Upper lobe of left lung (tissue), 6 donors: ENCODE data around the gene TTC28. TPM values are rescaled to one million over a fixed set of nuclear protein-coding genes. Genes with fewer than 3 reads are reported as not detected.

ENCODE experiments used
- ATAC-seq, 2 donors: fragments of 200-7000 bp; cut with Tn5 transposase; one replicate each; pipeline ENCODE4 v1.9.1; 2022; ENCODE audit warnings: mild to moderate bottlenecking in 2 of 2, moderate library complexity in 2 of 2; ENCODE audit not compliant: low FRiP score in 2 of 2
- DNase-seq, 2 donors: peaks; one replicate each; pipeline ENCODE4 v3.0.0-alpha.2; 2019 to 2020
- H3K27ac ChIP-seq, 4 donors: fragments of 200-600 bp; sonication (generic); one replicate each; pipeline ENCODE4 v1.5.1; 2016 to 2019
- H3K27me3 ChIP-seq, 4 donors: fragments of 200-600 bp; sonication (generic); one replicate each; pipeline ENCODE4 v1.5.1; 2017 to 2019
- H3K36me3 ChIP-seq, 4 donors: fragments of 200-600 bp; sonication (generic); one replicate each; pipeline ENCODE4 v1.5.1; 2016 to 2019
- H3K4me1 ChIP-seq, 4 donors: fragments of 200-600 bp; sonication (generic); one replicate each; pipeline ENCODE4 v1.5.1; 2018 to 2019
- H3K4me3 ChIP-seq, 4 donors: fragments of 200-600 bp; sonication (generic); one replicate each; pipeline ENCODE4 v1.5.1; 2017 to 2019; ENCODE audit warnings: mild to moderate bottlenecking in 2 of 4, moderate library complexity in 1 of 4
- H3K9me3 ChIP-seq, 4 donors: fragments of 200-600 bp; sonication (generic); one replicate each; pipeline ENCODE4 v1.5.1; 2018 to 2019
- CTCF ChIP-seq, 6 experiments: fragments of 450-650 bp in 4 of 6; fragments of 200-600 bp in 2 of 6; sonication (generic) in 2 of 6; IDR thresholded peaks; one replicate each; pipeline ENCODE4 v1.5.1; 2016 to 2019; ENCODE audit warnings: antibody characterized with exemption in 6 of 6
- EP300 ChIP-seq, 4 donors: sonication (generic); formaldehyde crosslinking; IDR thresholded peaks; one replicate each; pipeline ENCODE4 v1.5.1; 2017; ENCODE audit warnings: antibody characterized with exemption in 4 of 4, control low read depth in 2 of 4
- POLR2A ChIP-seq, 4 donors: fragments of 450-650 bp; IDR thresholded peaks; one replicate each; pipeline ENCODE4 v1.5.1; 2016 to 2017; ENCODE audit warnings: antibody characterized with exemption in 4 of 4, mild to moderate bottlenecking in 2 of 4
- POLR2AphosphoS5 ChIP-seq, 2 donors: sonication (generic); formaldehyde crosslinking; IDR thresholded peaks; one replicate each; pipeline ENCODE4 v1.5.1; 2017; ENCODE audit warnings: antibody characterized with exemption in 2 of 2
- WGBS, 2 donors: methylation state at CpG; one replicate each; pipeline ENCODE4 v1.1.5; 2017 to 2018; 5-methylcytosine and 5-hydroxymethylcytosine counted together
- total RNA-seq, 6 donors: library from RNA; depleted of rRNA in 4 of 6; stranded (reverse); fragments of >200 nt in 4 of 6; gene quantifications; one replicate each; pipeline versions ENCODE4 v1.1.0 to v1.2.1, GENCODE V29; 2016 to 2021
- donor health status: DM: no; HTN: no; CAD: no; lungs with moderate emphysema.
- donor health status: DM: no; HTN: yes; CAD: no; lungs with severe emphysema.

TTC28 gene
- total RNA-seq, 6 donors from 2014 or later: 30.1 to 69.4 (median 41.4) TPM

- H3K4me1 ChIP-seq: peaks cover 0 to 7% (median 0%) of the 10 kb centered on the region in 4 donors
- peaks cover 0 to 36% (median 2%) of the 10 kb centered on the region in 4 donors for H3K36me3 ChIP-seq
- no peak for TF ChIP-seq POLR2A (IDR thresholded peaks at IDR 0.05)
- TF ChIP-seq EP300 (IDR thresholded peaks at IDR 0.05): no peak
- TF ChIP-seq POLR2AphosphoS5 (IDR thresholded peaks at IDR 0.05): no peak
- no peak for TF ChIP-seq CTCF (IDR thresholded peaks at IDR 0.05)
- no peaks in the 10 kb centered on the region for H3K9me3 ChIP-seq
- 88 to 91% methylated on average over 5 of the region's 5 CpGs for WGBS, 2 donors
- no peak overlapping the region for H3K27ac ChIP-seq
- ATAC-seq (no peak), DNase-seq (no peak)
- H3K4me3 ChIP-seq: no peak overlapping the region
- H3K27me3 ChIP-seq: no peaks in the 10 kb centered on the region
These were observed 671.0 kb downstream of the TTC28 start for GRCh38 chr22:28008649-28009048.

GRCh38 chr22:28008056-28008455 is 671.6 kb downstream of the TTC28 start:
- H3K27ac ChIP-seq: no peak overlapping the region
- peaks cover 0 to 7% (median 0%) of the 10 kb centered on the region in 4 donors for H3K4me1 ChIP-seq
- DNase-seq (no peak), ATAC-seq (no peak)
- no peaks in the 10 kb centered on the region for H3K27me3 ChIP-seq
- H3K9me3 ChIP-seq: no peaks in the 10 kb centered on the region
- WGBS, 2 donors: 88 to 91% methylated on average over 3 to 4 of the region's 4 CpGs
- H3K4me3 ChIP-seq: no peak overlapping the region
- H3K36me3 ChIP-seq: peaks cover 0 to 30% (median 1%) of the 10 kb centered on the region in 4 donors
- TF ChIP-seq CTCF (IDR thresholded peaks at IDR 0.05): no peak
- no peak for TF ChIP-seq POLR2A (IDR thresholded peaks at IDR 0.05)

GRCh38 chr22:28006271-28006670 is 673.4 kb downstream of the TTC28 start:
- TF ChIP-seq POLR2AphosphoS5 (IDR thresholded peaks at IDR 0.05) (no peak), CTCF (IDR thresholded peaks at IDR 0.05) (no peak), EP300 (IDR thresholded peaks at IDR 0.05) (no peak), POLR2A (IDR thresholded peaks at IDR 0.05) (no peak)
- Histone ChIP-seq H3K9me3 (no peaks in the 10 kb centered on the region), H3K27me3 (no peaks in the 10 kb centered on the region), H3K4me3 (no peak overlapping the region), H3K27ac (no peak overlapping the region), H3K4me1 (peaks cover 0 to 7% (median 0%) of the 10 kb centered on the region in 4 donors), H3K36me3 (peaks cover 0 to 23% (median 0%) of the 10 kb centered on the region in 4 donors)
- 87 to 91% methylated on average over 6 to 7 of the region's 7 CpGs for WGBS, 2 donors
- DNase-seq: no peak
- no peak for ATAC-seq

GRCh38 chr22:28005513-28005912 is 674.1 kb downstream of the TTC28 start:
- WGBS, 2 donors: 86 to 100% methylated on average over 2 to 6 of the region's 6 CpGs
- TF ChIP-seq POLR2AphosphoS5 (IDR thresholded peaks at IDR 0.05): no peak
- H3K27ac ChIP-seq: no peak overlapping the region
- H3K27me3 ChIP-seq: no peaks in the 10 kb centered on the region
- H3K4me3 ChIP-seq: no peak overlapping the region
- ATAC-seq: no peak
- H3K36me3 ChIP-seq: peaks cover 0 to 31% (median 0%) of the 10 kb centered on the region in 4 donors
- no peak for DNase-seq
- peaks cover 0 to 7% (median 0%) of the 10 kb centered on the region in 4 donors for H3K4me1 ChIP-seq
- H3K9me3 ChIP-seq: no peaks in the 10 kb centered on the region

- H3K27me3 ChIP-seq: no peaks in the 10 kb centered on the region
- H3K9me3 ChIP-seq: no peaks in the 10 kb centered on the region
- peaks cover 0 to 2% (median 0%) of the 10 kb centered on the region in 4 donors for H3K4me1 ChIP-seq
- peaks cover 0 to 44% (median 2%) of the 10 kb centered on the region in 4 donors for H3K36me3 ChIP-seq
- H3K27ac ChIP-seq: no peak overlapping the region
- no peak for ATAC-seq
- DNase-seq: no peak
- TF ChIP-seq POLR2AphosphoS5 (IDR thresholded peaks at IDR 0.05) (no peak), POLR2A (IDR thresholded peaks at IDR 0.05) (no peak), EP300 (IDR thresholded peaks at IDR 0.05) (no peak), CTCF (IDR thresholded peaks at IDR 0.05) (no peak)
- no peak overlapping the region for H3K4me3 ChIP-seq
- WGBS, 2 donors: 83 to 93% methylated on average over 6 of the region's 6 CpGs
These were observed 675.6 kb downstream of the TTC28 start for GRCh38 chr22:28004021-28004420.
